BJ (cell line): ENCODE measurements around the gene PALM. TPM values are rescaled to one million over a fixed set of nuclear protein-coding genes. Genes with fewer than 3 reads are reported as not detected.
"Not testable (repeated sequence)": the region's sequence is repeated elsewhere in the genome, so short reads cannot be mapped to it uniquely, and the experiment has no call there.

Experiments used
- CTCF ChIA-PET: fragments of 350-600 bp; formaldehyde crosslinking; extraction: SDS; loops from one replicate; lab custom pipeline; 2021; ENCODE audit warnings: antibody characterized with exemption, inconsistent platforms; lab: Yijun Ruan, JAX
- POLR2A ChIA-PET: fragments of 300-600 bp; sonication (Branson Sonifier 250); formaldehyde crosslinking; extraction: SDS; loops from one replicate; lab custom pipeline; 2021; ENCODE audit warnings: antibody characterized with exemption; lab: Charles Lee
- DNase-seq: peaks from one replicate; pipeline ENCODE4 v3.0.0-alpha.2; 2011; ENCODE audit warnings: low read depth
- H3K27me3 ChIP-seq: 2 replicates; pipeline ENCODE4 v1.6.0; 2011; ENCODE audit warnings: low read length; ENCODE audit not compliant: control insufficient read depth, insufficient read depth
- H3K36me3 ChIP-seq: 2 replicates; pipeline ENCODE4 v1.5.1; 2011; ENCODE audit warnings: low read length; ENCODE audit not compliant: control insufficient read depth, insufficient read depth
- H3K4me3 ChIP-seq: 2 replicates; pipeline ENCODE4 v1.5.1; 2011; ENCODE audit warnings: low read depth, mild to moderate bottlenecking, control low read depth, low read length
- polyA plus RNA-seq: library from polyadenylated mRNA; depleted of rRNA; stranded (reverse); fragments of >200 nt; gene quantifications from 2 replicates; pipeline ENCODE4 v1.2.3, GENCODE V29; 2011
- TF ChIP-seq, protein P1 (sequence below): IDR thresholded peaks from 2 replicates; pipeline ENCODE4 v1.5.1; 2011; ENCODE audit warnings: low read depth, mild to moderate bottlenecking, control low read depth, inconsistent platforms, low read length, moderate library complexity; ENCODE audit not compliant: insufficient read depth

The PALM gene
- polyA plus RNA-seq, 1 experiment = 1.2 TPM

DNA sequence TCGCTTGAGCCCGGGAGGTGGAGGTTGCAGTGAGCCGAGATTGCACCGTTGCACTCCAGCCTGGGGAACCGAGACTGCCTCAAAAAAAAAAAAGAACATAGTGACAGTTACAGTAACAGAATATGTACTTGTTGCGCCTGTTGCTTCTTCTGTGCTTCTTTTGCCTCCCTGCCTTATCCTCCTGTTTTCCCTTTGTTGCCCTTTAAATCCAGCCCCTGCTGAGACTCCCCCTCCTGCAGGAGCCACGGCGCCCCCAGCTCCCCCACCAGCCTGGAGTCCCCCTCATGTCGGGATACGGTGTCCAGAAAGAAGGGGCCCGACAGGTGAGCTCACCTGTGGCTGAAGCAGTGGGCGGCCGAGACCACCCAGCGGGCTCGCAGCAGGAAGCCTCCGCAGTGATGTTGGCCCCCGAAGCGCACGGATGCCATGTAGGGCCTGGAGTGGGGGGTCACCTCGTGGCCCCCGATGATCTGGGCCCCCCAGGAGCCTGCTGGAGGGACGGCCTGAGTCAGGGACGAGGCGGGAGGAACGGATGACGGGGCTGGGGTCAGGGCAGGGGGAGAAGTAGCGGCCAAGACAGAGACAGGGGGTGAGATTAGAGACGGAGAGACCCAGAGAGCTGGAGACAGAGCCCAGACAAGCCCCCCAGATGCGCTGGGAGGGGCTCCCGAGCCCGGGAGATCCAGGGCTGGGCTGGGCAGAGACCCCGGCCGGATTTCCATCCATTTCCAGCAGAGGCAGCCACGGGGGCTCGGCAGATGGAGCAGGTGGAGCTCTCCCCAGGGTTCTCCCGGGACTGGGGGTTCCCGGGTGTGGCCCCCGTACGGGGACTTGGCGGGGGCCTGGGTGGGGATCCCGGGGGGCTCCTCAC is 14.0 kb upstream of the PALM start:
- POLR2A ChIA-PET = interaction anchor here (0.6 kb wide), 1 partner anchor 18 kb away, joined by 3 read pairs; no protein-coding TSS in a partner anchor
- no peak for DNase-seq
- H3K4me3 ChIP-seq = no peak overlapping the region
- TF ChIP-seq, protein P1, sequence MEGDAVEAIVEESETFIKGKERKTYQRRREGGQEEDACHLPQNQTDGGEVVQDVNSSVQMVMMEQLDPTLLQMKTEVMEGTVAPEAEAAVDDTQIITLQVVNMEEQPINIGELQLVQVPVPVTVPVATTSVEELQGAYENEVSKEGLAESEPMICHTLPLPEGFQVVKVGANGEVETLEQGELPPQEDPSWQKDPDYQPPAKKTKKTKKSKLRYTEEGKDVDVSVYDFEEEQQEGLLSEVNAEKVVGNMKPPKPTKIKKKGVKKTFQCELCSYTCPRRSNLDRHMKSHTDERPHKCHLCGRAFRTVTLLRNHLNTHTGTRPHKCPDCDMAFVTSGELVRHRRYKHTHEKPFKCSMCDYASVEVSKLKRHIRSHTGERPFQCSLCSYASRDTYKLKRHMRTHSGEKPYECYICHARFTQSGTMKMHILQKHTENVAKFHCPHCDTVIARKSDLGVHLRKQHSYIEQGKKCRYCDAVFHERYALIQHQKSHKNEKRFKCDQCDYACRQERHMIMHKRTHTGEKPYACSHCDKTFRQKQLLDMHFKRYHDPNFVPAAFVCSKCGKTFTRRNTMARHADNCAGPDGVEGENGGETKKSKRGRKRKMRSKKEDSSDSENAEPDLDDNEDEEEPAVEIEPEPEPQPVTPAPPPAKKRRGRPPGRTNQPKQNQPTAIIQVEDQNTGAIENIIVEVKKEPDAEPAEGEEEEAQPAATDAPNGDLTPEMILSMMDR = no peak
- peaks cover 4% of the 10 kb centered on the region for H3K27me3 ChIP-seq
- CTCF ChIA-PET = no interaction called here
- H3K36me3 ChIP-seq = no peaks in the 10 kb centered on the region

GRCh38 chr19:695352-695949 is 13.3 kb upstream of the PALM start, which contains the start of gene PRSS57:
Gene PRSS57, minus strand, starts transcription at chr19:695452. Its CDS starts 22 bp downstream, at chr19:695430.
- CTCF ChIA-PET = no interaction called here
- H3K27me3 ChIP-seq = peaks cover 4% of the 10 kb centered on the region
- no peak within 1 kb of the TSS for H3K4me3 ChIP-seq
- H3K36me3 ChIP-seq = no peaks in the 10 kb centered on the region
- POLR2A ChIA-PET = interaction anchor here (0.6 kb wide), 1 partner anchor 19 kb away, joined by 3 read pairs; no protein-coding TSS in a partner anchor
- no peak for DNase-seq
- TF ChIP-seq, protein P1 = no peak

- CTCF ChIA-PET = interaction anchor here (2.1 kb wide), 1 partner anchor 9 kb away, joined by 8 read pairs; no protein-coding TSS in a partner anchor
- DNase-seq, H3K27me3 ChIP-seq, POLR2A ChIA-PET, H3K4me3 ChIP-seq, H3K36me3 ChIP-seq: not testable (repeated sequence)
Measured at GRCh38 chr19:698529-698928, 10.2 kb upstream of the PALM start.

DNA sequence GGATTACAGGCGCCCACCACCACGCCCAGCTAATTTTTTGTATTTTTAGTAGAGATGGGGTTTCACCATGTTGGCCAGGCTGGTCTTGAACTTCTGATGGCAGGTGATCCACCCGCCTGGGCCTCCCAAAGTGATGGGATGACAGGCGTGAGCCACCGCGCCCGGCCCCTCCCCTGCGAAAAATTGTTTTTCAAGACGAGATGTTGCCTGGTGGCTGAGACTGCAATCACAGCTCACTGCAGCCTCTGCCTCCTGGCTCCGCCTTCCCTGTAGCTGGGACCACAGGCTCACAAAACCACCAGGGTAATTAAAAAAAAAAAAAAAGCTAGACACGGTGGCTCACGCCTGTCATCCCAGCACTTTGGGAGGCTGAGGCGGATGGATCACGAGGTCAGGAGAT is 8.8 kb upstream of the PALM start:
- H3K27me3 ChIP-seq, H3K4me3 ChIP-seq, H3K36me3 ChIP-seq, DNase-seq, POLR2A ChIA-PET: not testable (repeated sequence)
- CTCF ChIA-PET = interaction anchor here (0.6 to 2.1 kb wide), 4 partner anchors 8 to 39 kb away, joined by 3 to 8 read pairs (median 3); no protein-coding TSS in a partner anchor

GRCh38 chr19:702847-703246 is 5.9 kb upstream of the PALM start:
- H3K4me3 ChIP-seq, H3K27me3 ChIP-seq, POLR2A ChIA-PET, H3K36me3 ChIP-seq, DNase-seq: not testable (repeated sequence)
- CTCF ChIA-PET = interaction anchor here (0.6 to 1.1 kb wide), 3 partner anchors 20 to 163 kb away, joined by 3 read pairs; no protein-coding TSS in a partner anchor

DNA sequence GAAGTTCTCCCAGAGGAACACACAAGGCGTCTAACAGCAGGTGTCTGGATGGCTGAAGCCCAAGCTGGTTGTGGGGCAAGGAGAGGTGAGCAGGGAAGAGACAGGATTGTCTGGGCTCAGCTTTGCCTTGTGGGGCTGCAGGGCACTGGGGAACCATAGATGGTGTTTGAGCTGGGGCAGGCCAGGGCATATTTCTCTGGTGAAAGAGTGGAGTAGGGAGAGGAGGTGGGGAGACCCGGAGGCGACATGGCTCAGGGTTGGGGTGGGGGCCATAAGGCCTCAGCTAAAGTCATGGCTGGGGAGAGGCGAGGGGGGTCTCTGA is 5.4 kb upstream of the PALM start:
- POLR2A ChIA-PET = no interaction called here
- CTCF ChIA-PET = interaction anchor here (0.6 to 1.1 kb wide), 2 partner anchors 19 to 162 kb away, joined by 3 read pairs; no protein-coding TSS in a partner anchor
- TF ChIP-seq, protein P1 = no peak
- peaks cover 5% of the 10 kb centered on the region for H3K27me3 ChIP-seq
- H3K4me3 ChIP-seq = no peak overlapping the region
- DNase-seq = no peak
- no peaks in the 10 kb centered on the region for H3K36me3 ChIP-seq
